ENCODE measurements around the gene ZNF331. TPM values are rescaled to one million over a fixed set of nuclear protein-coding genes. Genes with fewer than 3 reads are reported as not detected.

Gene ZNF331
- total RNA-seq, 1 donor from 2014 or later = 10.1 TPM

DNA sequence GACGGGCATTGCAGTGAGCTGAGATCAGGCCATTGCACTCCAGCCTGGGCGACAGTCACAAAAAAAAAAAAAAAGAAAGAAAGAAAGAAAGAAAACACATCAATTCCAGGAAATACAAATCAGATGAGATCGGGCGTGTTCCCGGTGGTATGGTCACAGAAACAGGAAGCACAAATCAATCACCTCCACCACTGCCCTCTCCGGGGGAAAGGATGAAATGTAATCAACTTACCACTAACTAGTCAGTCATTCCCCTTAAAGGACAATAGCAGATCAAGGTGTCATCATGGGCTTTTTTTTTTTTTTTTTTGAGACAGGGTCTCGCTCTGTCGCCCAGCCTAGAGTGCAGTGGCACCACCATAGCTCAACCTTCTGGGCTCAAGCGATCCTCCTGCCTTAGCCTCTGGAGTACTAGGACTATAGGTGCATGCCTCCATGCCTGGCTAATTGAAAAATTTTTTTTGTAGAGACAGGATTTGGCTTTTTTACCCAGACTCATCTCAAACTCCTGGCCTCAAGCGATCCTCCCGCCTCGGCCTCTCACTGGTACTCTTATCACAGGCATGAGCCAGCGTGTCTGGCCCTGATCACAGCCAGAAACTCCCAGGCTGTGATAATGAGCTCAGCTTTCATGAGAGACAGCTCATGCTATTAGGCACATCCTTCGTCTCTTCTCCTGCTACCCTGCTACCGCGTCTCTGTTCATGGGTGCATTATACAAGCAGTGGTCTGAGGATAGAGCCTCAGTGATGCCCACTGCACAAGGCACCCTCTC lies 87.0 kb downstream of the ZNF331 start:
- no peak for DNase-seq
- Histone ChIP-seq H3K9me3 (replicated peaks) (no peaks in the 10 kb centered on the region), H3K27ac (replicated peaks) (peak overlapping the region; percentile 17), H3K27me3 (ENCODE audit: low read depth) (no peaks in the 10 kb centered on the region), H3K36me3 (no peaks in the 10 kb centered on the region), H3K4me3 (no peak overlapping the region), H3K4me1 (peaks cover 7% of the 10 kb centered on the region)
- TF ChIP-seq CTCF (IDR thresholded peaks at IDR 0.05; ENCODE audit: borderline replicate concordance) = no peak
- intact Hi-C loops (cut with micrococcal nuclease) = no loop called here

- H3K4me3 ChIP-seq = no peak overlapping the region
- TF ChIP-seq CTCF (IDR thresholded peaks at IDR 0.05; ENCODE audit: borderline replicate concordance) = no peak
- H3K4me1 ChIP-seq = peaks cover 2% of the 10 kb centered on the region
- H3K27ac ChIP-seq (replicated peaks) = no peak overlapping the region
- no peaks in the 10 kb centered on the region for H3K9me3 ChIP-seq (replicated peaks)
- H3K36me3 ChIP-seq = no peaks in the 10 kb centered on the region
- intact Hi-C loops (cut with micrococcal nuclease) = no loop called here
- no peaks in the 10 kb centered on the region for H3K27me3 ChIP-seq (ENCODE audit: low read depth)
- DNase-seq = no peak
Measured at GRCh38 chr19:53626486-53626885, 88.5 kb downstream of the ZNF331 start.

DNA sequence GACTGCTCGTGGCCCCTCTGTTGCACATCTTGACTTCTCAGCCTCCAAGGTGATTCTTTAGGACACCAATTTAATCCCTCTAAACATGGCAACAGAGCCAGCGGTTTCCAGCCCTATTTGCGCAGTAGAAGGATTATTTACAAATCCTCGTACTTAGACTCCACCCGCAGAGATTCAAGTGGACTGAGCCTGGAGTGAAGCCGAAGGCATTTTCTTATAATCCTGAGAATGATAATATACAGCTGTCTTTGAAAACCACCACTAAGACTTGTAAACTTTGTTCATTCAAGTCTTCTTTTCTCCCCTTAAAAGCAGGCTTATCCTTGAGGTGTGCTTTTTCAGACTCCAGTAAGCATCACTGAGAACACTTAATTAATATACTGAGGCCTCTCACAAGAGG lies 89.0 kb downstream of the ZNF331 start:
- Histone ChIP-seq H3K4me1 (no peaks in the 10 kb centered on the region), H3K27me3 (ENCODE audit: low read depth) (no peaks in the 10 kb centered on the region), H3K27ac (replicated peaks) (no peak overlapping the region), H3K9me3 (replicated peaks) (no peaks in the 10 kb centered on the region), H3K4me3 (no peak overlapping the region), H3K36me3 (no peaks in the 10 kb centered on the region)
- no peak for TF ChIP-seq CTCF (IDR thresholded peaks at IDR 0.05; ENCODE audit: borderline replicate concordance)
- no peak for DNase-seq
- intact Hi-C loops (cut with micrococcal nuclease) = no loop called here

Other genes with a start within 250 kb of the ZNF331 start
- 3.5 TPM for gene ZNF845, start 204.4 kb upstream of the ZNF331 start, total RNA-seq
- gene ZNF525, start 172.4 kb upstream of the ZNF331 start, total RNA-seq = 4.3 TPM
- 4.0 TPM for gene ZNF765, start 143.0 kb upstream of the ZNF331 start, total RNA-seq
- 3.3 TPM for gene ZNF761, start 106.2 kb upstream of the ZNF331 start, total RNA-seq
- gene ZNF813, start 70.4 kb upstream of the ZNF331 start, total RNA-seq = 1.8 TPM
- gene DPRX, start 93.9 kb downstream of the ZNF331 start, total RNA-seq = not detected

Measured in left ventricle myocardium inferior (tissue), 1 donor.